ENCODE results near the gene GRK5.

GRK5 gene

DNA sequence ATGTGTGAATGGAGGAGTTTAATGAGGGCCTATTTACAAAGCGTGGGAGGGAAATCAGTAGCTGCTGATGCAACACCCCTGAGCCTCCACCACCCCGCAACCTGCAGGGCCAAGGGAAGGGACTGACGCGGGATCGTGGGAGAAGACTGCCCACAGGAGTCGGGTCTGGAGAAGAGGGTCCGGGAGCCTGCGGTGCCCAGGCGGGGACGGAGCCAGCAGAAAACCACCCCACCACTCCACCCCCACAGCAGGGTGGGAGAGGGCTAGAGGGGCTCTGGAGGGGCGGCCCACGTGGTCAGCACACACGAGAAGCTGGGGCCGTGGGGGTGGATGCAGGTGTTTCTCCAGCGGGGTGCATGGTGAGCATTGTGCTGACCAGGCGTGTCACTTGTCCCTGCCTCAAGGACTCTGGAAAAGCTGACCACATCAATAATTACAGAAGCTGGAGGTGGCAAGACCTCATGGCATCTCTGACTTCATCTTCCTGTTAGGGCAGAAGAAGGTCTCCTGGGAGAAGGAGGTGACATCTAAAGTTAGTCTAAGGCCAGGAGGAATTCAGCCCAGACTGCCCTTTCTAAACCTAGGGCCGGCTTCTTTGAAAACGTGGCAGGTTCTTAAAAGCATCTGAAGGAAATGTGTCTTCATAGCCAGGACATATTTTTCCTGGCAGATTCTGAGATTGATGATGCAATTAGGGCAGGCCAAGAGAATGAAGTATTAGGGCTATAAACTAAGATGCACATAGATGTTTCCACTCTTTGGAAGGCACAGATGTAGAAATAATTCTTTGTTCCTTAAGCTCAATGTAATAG lies 184.3 kb downstream of the GRK5 start:
- DNase-seq = no peak

DNA sequence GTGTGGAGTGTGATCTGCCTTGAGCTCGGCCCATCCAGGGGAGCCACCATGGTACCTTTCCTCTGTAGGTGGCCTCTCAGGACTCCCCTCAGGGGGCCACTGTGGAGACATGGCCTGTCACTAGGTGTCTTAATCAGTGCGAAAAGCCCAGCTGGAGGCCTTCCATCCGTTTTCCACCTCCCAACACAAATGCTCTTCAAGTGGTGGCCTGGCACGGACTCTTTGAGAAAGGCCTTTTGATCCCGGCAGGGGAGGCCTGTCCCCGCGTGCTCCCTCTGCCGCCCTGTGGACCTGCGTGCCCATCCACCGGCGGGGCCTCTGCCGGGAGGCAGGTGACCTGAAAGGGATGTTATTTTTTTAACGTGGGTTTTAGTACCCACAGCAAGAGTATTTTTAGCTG lies 185.6 kb downstream of the GRK5 start:
- DNase-seq = no peak

DNA sequence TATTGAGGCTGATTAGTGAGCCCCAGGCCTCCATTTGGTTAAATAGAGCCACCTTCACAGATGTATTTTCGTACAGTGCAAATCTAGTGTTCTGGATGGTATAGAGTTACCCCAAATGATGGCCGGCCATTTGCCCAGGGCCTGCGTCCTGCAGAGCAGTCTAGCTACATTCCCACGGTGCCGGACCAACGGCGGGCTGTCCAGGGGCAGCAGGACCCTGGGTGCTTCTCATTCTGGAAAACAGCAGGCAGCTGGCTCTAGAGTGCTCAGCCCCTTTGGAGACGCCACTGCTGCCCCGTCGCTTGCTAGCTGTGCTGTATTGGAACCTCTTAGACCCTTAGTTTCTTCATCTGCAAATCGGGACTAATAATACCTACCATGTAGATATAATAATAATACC lies 186.1 kb downstream of the GRK5 start:
- no peak for DNase-seq

DNA sequence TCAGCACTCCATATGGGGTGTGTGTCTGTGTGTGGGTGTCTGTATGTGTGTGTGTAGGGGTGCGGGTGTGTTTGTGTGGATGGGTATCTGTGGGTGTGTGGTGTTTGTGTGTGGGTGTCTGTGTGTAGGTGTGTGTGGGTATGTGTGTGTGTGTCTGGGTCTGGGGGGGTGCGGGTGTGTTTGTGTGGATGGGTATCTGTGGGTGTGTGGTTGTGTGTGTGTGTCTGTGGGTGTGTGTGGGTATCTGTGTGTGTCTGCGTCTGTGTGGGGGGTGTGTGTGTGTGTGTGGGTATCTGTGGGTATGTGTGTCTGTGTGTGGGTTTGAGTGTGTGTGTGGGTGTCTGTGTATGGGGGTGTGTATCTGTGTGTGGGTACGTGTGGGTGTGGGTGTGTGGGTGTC lies 186.5 kb downstream of the GRK5 start:
- DNase-seq = no peak

DNA sequence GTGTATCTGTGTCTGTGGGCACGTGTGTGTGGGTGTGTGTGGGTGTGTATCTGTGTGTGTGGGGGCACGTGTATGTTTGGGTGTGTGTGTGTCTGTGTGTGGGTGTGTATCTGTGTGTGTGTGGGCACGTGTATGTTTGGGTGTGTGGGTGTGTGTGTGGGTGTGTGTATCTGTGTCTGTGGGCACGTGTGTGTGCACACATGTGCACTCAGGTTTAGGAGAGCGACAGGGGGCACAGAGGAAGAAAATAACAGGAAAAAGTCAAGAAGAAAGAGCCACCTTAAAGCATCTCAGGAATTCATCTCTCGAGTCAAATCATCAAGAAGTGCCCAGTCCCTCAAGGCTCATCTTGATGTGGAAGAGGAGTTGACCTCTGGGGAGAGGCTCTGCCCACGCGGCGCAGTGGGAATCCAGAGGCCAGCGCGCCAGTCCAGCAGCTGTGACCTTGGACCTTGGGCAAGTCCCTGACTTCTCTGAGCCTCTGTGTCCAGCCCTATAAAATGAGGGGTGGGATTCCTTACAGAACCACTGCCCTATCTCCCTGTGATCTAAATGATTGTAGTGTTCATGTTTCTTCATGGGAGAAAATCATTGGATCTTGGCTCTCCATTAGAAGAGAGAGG lies 187.4 kb downstream of the GRK5 start:
- DNase-seq = no peak

DNA sequence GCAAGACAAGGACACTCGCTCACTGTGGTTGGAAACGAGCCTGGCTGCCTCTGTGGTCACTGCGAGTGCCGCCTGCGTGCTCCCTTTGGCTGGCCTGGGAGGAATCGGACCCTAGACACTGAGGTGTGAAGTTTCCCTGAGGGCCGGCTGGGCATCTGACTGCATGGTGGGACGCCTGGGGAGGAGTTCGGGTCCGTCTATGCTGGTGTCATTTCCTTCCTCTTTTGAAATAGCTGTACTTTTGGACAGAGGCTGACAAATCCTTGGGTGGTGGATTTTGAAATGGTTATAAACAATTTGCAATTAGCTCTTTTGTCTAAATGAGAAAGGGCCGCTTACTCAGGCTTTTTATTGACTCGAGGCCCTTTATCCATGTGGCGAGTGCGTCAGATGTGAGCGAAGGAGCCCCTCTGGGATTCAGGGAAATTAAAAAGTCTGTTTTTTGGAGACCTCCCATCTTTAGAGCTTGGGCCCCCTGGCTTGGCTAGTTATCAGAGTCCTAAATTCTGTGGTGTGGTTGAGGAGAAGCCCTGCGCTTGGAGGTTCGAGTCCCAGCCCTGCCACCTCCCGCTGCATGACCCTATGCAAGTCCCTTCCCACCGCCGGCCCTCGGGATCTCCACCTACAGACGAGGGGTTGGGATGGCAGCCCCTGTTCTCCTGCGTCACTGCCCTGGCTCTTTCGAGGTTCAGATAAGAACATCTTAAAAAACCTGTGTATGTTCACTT lies 188.1 kb downstream of the GRK5 start:
- no peak for DNase-seq

DNA sequence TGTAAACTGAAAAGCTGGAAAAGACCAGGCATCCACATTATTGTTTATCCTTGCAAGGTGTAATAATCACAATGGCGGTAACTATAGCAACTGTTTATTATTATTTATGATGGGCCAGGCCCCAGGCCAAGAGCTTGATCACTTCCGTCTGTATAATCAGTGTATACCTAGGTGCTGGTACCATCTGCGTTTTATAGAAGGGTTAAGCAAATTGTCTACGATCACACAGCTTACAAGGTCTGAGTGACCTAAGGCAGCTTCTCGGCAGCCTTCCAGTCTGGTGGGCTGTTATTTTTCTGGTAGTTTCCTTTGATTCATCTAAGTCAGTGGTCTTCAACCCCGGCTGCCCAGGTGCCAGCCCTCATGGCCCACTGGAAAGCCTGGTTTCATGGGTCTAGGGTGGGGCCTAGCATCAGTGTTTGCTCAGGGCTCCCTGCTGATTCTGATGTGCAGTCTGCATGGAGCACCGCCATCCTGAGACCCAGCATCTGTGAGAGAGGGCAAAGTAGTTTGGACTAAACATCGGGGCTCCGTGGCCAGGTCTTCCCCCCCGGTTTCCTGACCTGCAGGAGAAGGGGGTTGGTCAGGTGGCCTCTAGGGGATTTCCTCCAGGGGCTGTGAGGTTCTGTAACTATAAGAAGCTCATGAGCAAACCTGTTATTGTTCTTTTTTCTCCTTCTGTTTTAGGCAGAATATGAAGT lies 188.8 kb downstream of the GRK5 start:
- no peak for DNase-seq

DNA sequence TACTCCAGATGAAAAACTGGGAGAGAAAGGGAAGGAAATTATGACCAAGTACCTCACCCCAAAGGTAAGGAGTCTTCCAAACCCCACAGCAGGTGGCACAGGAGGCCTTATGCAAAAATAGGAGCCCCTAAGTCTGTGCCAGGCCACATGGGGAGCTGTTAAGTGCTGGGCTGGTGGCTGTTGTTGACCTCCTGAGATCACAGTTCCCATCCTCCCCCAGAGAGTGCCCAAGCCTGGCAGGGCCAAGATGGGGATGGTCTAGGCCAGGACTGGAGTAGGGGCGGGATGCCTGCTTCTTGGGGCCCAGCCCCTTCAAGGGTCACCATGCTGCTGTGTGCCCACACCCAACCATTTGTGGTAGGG lies 189.3 kb downstream of the GRK5 start:
- DNase-seq = no peak

DNA sequence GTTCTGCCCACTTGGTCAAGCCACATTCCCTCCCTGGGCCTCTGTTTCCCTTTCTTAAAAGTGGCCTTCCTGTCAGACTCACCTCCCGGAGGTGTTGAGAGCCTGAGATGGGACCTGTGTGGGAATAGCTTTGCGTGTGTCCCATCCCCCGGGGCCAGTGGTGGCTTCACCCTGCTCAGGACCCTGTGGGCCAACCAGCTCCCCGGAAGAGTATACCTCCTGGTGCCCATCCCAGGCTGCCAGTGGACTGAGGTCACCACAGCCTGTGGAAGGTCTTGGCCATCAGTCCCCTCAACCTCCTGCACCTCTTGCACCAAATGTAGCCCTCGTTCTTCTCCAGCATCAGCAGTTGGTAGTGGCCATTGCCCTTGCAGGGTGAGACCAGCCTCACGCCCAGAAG lies 190.0 kb downstream of the GRK5 start:
- DNase-seq = no peak

DNA sequence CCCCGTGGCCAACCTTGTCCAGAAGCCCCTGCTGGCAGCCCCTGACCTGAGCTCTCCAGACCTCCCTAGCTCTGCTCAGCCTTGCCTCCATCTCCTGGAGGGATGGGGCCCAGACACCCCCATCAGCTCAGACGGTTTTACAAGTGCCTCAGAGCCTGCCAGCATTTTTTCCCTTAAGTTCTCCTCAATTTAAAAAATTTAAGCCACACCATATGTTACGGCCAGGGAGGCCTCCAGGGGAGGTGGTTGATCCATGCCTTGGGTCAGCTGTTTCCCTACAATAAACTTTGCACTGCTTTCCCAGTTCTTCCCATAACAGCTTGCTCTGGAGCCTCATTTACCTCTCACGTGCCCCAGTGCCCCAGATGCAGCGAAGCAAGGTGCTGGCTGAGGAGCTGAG lies 191.6 kb downstream of the GRK5 start:
- no peak for DNase-seq

DNA sequence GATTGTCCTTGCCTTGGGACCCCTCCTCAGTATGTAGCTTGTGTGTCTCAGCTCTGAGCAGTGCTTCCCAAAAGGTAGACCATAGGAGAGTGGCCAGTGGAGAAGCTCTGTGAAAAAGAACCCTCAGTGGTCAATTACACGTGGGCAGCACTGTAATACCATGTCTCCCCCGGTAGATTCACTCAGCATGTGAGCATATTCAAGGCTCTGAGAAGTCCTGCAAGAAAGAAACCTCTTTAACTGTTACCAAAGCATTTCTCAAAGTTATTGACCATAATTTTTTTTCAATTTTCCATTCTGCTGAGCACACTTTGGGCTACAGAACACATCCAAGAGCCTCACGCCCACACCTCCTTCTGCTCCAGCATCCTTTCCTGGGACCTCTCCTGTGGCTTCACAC lies 192.1 kb downstream of the GRK5 start:
- no peak for DNase-seq

DNA sequence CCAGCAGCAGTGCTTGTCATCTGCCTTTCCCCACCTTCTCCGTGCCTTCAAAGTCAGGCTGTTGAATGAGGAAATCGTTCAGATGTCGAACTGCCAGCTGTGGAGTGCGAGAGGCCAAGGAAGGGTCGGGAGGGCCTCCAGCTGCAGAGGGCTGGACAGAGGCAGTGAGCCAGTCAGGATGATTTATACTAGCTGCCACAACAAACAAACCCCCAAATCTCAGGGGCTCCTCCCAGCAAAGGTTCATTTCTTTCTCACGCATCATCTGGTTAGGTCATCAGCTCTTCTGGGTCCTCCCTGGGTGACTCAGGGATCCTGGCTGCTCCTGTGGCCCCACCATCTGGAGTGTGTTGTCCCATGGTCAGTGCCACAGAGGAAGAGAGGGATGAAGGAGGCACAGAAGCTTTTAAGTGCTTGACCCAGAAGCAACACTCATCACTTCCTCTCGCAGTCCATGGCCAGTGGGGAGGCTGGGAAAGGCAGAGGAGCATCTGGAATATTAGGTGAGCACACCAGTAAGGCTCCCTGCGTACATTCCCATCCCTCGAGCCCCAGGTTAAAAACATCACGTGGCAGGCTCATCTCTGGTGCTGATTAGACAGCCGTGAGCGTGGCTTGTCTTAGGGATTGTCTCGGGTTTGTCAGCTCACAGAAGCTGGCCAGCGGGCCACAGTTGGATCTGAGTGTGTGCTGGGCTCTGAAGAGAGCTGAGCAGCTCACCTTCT lies 194.5 kb downstream of the GRK5 start:
- DNase-seq = no peak

DNA sequence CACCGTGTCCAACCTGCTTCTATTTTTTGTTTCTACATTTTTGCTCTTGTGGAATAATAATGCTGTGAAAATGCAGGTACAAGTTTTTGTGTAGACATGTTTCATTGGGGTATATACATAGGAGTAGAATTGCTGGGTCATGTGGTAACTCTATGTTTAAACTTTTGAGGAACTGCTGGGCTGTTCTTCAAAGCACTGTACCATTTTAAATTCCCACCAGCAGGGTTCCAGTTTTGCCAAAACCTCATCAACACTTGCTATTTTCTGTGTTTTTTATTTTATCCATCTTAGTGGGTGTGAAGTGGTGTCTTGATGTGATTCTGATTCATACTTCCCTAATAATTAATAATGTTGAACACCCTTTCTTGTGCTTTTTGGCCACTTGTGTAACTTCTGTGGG lies 196.6 kb downstream of the GRK5 start:
- no peak for DNase-seq

DNA sequence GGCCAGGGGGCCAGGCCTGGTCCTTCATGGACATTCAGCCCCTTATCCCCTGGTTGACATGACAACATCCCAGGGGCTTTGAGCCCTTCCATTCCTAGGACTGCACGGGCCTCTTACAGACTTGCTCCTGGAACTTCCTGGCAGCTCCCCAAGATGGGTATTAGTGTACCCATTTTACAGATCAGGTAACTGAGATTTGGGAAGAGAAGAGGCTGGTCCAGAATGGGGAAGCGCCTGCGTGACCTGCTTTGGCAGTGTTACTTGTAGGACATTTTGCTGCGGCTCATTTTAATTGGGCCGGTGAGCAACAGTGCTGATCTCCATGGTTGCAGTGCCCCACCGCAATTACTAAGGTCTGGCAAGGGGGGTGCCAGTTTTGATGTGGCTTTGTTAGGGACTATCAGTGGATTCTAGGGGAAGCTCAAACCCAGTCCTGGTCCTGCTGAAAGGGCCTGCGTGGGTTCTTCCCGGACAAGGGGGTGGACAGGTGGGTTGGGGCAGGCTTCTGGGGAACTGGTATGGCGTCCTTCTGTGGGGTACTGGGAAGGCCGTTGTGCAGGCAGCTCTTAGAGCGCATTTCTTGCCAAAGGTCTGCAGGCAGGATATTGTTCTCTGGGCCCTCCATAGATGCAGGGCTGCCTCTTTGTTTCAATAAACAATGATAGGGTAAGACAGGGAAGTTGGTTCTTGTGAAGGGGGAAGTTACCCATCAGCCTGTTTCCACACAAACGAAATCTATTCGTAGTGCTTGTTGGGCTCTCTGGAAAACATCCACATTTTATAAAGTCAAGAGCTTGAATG lies 197.5 kb downstream of the GRK5 start:
- DNase-seq = no peak

DNA sequence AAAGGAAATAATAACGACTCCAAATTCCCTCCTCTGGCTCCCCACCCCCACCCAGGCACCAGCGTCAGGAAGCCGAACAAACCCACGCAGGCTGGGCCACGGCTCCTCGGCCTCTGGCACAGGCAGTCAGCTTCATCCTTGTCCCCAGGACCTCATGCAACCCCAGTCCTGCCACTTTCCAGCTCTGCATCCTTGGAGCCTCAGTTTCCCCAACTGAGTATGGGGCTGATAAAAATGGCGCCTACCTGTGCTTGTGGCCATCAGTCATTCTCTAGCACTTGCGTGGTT lies 198.1 kb downstream of the GRK5 start:
- DNase-seq = no peak

DNA sequence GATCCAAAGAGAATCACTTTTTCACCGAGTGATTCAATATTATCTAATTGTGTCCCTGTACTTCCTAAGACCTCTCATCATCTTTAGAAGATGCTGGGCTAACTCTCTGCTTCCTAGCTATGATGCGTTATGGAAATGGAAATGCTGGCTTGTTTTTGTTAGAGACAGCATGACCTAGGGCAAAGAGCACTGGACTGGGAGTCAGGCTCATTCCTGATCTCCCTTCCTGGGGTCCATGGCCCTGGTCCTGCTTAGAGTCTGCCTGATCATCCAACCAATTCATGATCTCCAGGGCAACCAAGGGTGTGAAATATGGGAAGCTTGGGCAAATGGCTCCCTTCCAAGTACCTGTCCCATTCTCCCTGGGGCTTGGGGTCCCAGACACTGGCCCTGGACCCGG lies 198.8 kb downstream of the GRK5 start:
- no peak for DNase-seq

DNA sequence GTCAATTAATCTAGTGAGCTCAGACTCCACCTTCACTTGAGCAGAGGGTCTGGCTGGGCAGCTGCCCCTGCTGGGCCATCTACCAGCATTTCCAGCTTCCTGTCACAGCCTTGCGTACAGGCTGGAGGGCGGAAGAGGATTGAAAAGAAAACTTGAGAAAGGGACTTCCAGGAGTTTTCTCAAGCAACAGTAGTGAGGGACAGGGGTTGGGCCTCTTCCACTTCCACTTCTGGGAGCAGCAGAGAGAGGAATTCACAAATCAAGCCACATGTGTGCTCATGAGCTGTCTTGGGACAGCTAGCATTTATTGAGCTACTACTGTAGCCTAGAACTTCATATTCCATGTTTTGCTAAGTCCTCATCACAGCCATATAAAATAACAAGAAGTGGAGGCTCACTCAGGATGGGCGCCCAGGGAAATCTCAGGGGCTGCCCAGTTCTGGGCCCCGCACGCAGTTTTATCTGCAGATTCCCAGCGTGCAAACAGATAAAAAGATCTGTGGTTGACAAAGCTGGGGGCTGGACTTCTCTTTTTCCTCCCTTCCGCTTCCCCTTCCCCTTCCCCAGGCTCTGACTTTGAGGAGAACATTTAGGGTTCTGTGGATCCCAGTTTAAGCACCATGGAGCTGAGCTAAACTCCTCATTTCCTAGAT lies 199.4 kb downstream of the GRK5 start:
- DNase-seq = no peak

DNA sequence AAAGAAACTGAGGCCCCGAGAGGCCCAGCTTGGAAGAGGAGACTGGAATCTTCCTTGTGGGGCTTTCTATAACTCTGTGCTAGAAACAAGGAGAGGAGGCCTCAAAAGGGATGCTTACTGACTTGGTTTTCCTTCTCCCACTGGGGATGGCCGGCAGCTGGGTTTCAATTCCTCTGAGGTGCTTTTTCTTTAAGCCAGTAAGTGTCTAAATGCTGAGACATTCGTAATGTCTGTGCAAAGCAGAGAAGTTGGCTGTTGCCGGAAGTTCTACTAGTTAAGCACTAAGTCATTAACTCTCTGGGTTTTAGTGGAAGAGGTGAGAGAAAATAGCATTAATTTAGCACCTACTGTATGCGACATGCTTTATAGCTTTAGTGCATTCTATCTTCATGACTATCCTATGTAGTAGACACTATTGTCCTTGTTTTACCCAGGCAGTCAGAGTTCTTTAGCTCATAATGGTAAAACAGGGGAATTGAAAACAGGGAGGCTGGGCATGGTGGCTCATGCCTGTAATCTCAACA lies 199.9 kb downstream of the GRK5 start:
- no peak for DNase-seq

DNA sequence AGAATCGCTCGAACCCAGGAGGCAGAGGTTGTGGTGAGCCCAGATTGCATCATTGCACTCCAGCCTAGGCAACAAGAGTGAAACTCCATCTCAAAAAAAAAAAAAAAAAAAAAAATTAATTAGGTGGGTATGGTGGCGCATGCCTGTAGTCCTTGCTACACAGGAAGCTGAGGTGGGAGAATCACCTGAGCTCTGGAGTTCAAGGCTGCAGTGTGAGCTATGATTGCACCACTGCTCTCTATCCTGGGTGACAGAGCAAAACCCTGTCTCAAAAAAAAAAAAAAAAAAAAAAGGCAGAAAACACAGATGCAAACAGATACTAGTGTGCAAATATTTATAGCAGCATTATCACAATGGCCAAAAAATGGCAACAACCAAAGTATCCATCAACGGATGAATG lies 200.7 kb downstream of the GRK5 start:
- no peak for DNase-seq

DNA sequence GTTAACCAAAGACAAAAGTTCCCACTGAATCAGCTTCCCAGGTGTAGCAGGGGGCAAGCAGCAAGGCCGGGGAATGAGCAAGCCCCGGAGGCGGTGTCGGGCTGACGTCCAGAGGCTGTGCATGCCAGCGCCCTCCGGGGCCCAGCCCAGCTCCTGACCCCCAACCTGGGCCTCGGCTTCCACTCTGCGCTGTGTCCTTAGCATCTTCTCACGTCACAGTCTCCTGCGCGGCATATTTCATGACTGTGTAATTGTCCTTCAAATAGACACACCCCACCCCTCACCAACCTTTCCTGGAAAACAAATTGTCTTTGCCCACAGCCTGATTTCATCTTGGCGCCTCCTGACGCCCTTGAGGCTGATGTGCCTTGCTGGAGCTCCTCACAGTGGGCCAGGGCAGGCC lies 201.6 kb downstream of the GRK5 start:
- DNase-seq = no peak

DNA sequence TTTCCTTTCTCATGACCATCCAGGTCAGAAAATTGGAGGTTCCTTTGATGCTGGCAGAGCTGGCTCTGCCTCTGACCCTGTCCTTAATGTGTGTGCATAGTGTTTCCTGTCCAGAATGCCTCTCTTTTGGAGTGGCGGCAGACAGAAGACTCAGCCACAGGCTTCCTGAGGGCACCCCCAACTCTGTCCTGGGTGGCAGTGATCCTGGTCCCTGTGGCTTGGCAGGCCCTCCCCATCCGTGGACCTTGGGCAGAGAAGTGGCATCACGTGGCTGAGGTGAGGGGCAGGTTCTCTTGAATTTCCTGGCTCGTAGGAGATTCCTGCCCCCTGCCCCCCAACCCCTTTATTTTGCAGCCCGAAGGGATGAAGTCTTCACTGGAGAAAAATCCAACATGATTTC lies 202.0 kb downstream of the GRK5 start:
- DNase-seq = no peak

DNA sequence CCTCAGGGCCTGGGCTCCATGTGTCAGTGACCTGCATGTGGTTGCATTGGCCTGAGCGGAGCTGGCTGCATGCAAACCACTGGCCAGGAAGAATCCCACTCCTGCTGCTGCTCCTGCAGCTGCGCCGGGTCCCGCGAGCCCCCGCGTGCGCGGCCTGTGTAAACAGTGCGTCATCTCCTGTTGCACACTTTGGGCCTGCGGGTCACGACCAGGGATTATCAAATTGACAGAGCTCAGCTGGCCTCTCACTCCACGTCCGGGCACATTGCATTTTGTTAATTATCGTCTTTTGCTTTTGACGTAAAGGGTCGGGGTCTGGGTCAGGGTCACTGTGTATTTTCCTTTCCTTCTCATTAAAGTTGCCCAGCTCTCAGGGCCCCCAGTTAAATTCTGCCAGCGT lies 202.5 kb downstream of the GRK5 start:
- DNase-seq = no peak
